Prostate gland (tissue), 2 donors: ENCODE measurements around the gene PKN3. TPM values are rescaled to one million over a fixed set of nuclear protein-coding genes. Genes with fewer than 3 reads are reported as not detected.

Source experiments
- DNase-seq: peaks from one replicate; pipeline ENCODE4 v3.0.0-alpha.2; 2019; ENCODE audit warnings: low spot score
- H3K27ac ChIP-seq, 2 donors: fragments of 200-600 bp; sonication (generic); 2 replicates each; pipeline ENCODE4 v1.5.1; 2017 to 2019
- H3K27me3 ChIP-seq: fragments of 200-600 bp; sonication (generic); replicated peaks from 2 replicates; pipeline ENCODE4 v1.5.1; 2019; ENCODE audit not compliant: insufficient read depth
- H3K36me3 ChIP-seq, 2 donors: fragments of 200-600 bp; sonication (generic); 1 replicate in 1 of 2; 2 replicates in 1 of 2; pipeline versions ENCODE4 v1.5.1 to v1.8.1; 2017 to 2019
- H3K4me1 ChIP-seq: fragments of 200-600 bp; sonication (generic); replicated peaks from 2 replicates; pipeline ENCODE4 v1.5.1; 2019
- H3K4me3 ChIP-seq, 2 donors: fragments of 200-600 bp; sonication (generic); 2 replicates each; pipeline ENCODE4 v1.5.1; 2017 to 2019
- H3K9me3 ChIP-seq: fragments of 200-600 bp; sonication (generic); 2 replicates; pipeline ENCODE4 v1.5.1; 2017
- POLR2A ChIP-seq: fragments of 450-650 bp; IDR thresholded peaks from one replicate; pipeline ENCODE4 v1.6.1; 2016; ENCODE audit warnings: antibody characterized with exemption, mild to moderate bottlenecking
- POLR2AphosphoS5 ChIP-seq: sonication (generic); formaldehyde crosslinking; IDR thresholded peaks from one replicate; pipeline ENCODE4 v1.6.1; 2017; ENCODE audit warnings: antibody characterized with exemption
- WGBS: methylation state at CpG from one replicate; pipeline ENCODE4 v1.1.5; 2018; 5-methylcytosine and 5-hydroxymethylcytosine counted together
- intact Hi-C: fragments of 100-400 bp; cut with DNase I; formaldehyde crosslinking; loops from one replicate; pipeline ENCODE4 v1.14.2; 2022
- small RNA-seq, 2 donors: library from RNA; depleted of rRNA; stranded (forward); fragments of <200 nt; gene quantifications; one replicate each; pipeline ENCODE3, GENCODE V24; 2016
- total RNA-seq, 2 donors: library from RNA; depleted of rRNA; stranded (reverse); fragments of >200 nt; gene quantifications; one replicate each; pipeline ENCODE4 v1.1.0, GENCODE V29; 2016
- TF ChIP-seq, protein P1 (sequence below), 4 experiments: fragments of 200-600 bp in 2 of 4; fragments of 450-650 bp in 2 of 4; sonication (generic) in 2 of 4; IDR thresholded peaks; 1 replicate in 3 of 4; 2 replicates in 1 of 4; pipeline ENCODE4 v1.5.1; 2016 to 2019; ENCODE audit warnings: antibody characterized with exemption in 4 of 4, mild to moderate bottlenecking in 2 of 4, moderate library complexity in 2 of 4

The PKN3 gene
- total RNA-seq, 2 donors from 2014 or later = 4.4 to 6.1 TPM

DNA sequence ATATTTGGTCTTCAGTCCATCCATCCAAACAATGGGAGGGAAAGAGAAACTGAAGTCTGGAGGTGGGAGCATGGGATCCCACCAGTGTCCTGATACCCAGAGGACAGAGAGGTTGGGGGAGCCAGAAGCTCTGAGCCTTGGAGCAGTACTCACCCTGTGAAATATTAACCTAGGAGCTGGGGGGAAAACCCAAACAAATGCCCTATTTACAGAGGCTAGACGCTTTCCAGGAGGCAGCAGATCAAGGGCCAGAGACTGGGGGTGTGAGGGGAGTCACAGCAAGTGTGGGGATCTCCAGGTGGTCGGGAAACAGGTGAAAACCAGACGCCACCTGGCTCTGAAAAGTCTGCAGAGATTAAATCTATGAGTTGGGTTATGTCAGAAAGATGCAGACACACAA, 63.2 kb downstream of the PKN3 start:
- Histone ChIP-seq H3K9me3 (no peaks in the 10 kb centered on the region), H3K27me3 (no peaks in the 10 kb centered on the region), H3K27ac (no peak overlapping the region), H3K4me1 (peaks cover 5% of the 10 kb centered on the region), H3K4me3 (no peak overlapping the region), H3K36me3 (no peaks in the 10 kb centered on the region)
- intact Hi-C loops = no loop called here
- WGBS = 68% methylated on average over 3 of the region's 3 CpGs
- no peak for DNase-seq
- TF ChIP-seq POLR2AphosphoS5 (no peak), POLR2A (no peak)
- TF ChIP-seq, protein P1, sequence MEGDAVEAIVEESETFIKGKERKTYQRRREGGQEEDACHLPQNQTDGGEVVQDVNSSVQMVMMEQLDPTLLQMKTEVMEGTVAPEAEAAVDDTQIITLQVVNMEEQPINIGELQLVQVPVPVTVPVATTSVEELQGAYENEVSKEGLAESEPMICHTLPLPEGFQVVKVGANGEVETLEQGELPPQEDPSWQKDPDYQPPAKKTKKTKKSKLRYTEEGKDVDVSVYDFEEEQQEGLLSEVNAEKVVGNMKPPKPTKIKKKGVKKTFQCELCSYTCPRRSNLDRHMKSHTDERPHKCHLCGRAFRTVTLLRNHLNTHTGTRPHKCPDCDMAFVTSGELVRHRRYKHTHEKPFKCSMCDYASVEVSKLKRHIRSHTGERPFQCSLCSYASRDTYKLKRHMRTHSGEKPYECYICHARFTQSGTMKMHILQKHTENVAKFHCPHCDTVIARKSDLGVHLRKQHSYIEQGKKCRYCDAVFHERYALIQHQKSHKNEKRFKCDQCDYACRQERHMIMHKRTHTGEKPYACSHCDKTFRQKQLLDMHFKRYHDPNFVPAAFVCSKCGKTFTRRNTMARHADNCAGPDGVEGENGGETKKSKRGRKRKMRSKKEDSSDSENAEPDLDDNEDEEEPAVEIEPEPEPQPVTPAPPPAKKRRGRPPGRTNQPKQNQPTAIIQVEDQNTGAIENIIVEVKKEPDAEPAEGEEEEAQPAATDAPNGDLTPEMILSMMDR (IDR thresholded peaks at IDR 0.05) = no peak

DNA sequence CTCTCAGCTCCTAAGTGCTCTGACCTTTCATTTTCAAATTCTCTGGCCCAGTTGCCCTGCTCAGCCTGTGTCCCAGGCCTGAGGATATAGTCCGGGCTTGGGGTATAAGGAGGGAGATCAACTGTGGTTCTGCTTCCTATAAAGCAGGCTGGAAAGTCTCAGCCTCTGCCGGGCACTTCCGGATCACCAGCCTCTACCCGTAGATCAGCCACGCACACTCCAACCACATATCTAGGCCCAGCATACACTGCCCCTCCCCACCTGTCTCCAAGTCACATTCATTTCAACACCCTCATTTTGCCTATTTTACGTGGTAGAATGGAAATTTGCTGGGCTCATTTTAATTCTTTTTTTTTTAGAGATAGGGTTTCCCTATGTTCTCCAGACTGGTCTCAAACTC, 66.3 kb downstream of the PKN3 start:
- DNase-seq = no peak
- no peaks in the 10 kb centered on the region for H3K27me3 ChIP-seq
- intact Hi-C loops = no loop called here
- 84% methylated on average over 6 of the region's 6 CpGs for WGBS
- no peak overlapping the region for H3K4me3 ChIP-seq
- H3K27ac ChIP-seq = no peak overlapping the region
- no peaks in the 10 kb centered on the region for H3K9me3 ChIP-seq
- peaks cover 5% of the 10 kb centered on the region for H3K4me1 ChIP-seq
- no peaks in the 10 kb centered on the region for H3K36me3 ChIP-seq
- TF ChIP-seq POLR2A (no peak), POLR2AphosphoS5 (no peak)
- TF ChIP-seq, protein P1 (IDR thresholded peaks at IDR 0.05) = no peak

Small RNA genes lying within 50 kb of the gene (small RNA-seq; reads per million reads assigned to genes)
- gene RF00017 (0 reads per million in 2 donors), gene RN7SL560P (0 reads per million in 2 donors)

Other genes starting within 250 kb of the PKN3 start
- gene ODF2, start 246.5 kb upstream of the PKN3 start, total RNA-seq = 10 to 100 TPM; 27.0 to 65.8 TPM
- gene GLE1, start 197.8 kb upstream of the PKN3 start, total RNA-seq = 10 to 100 TPM; 31.5 to 34.2 TPM
- gene SPTAN1, start 149.9 kb upstream of the PKN3 start, total RNA-seq = 100 to 1,000 TPM; 130 to 472 TPM
- gene DYNC2I2, start 45.7 kb upstream of the PKN3 start, total RNA-seq = 10 to 100 TPM; 66.1 to 80.1 TPM
- 100 to 1,000 TPM; 138 to 150 TPM for gene SET, start 13.3 kb upstream of the PKN3 start, total RNA-seq
- gene ZDHHC12, start 21.6 kb downstream of the PKN3 start, total RNA-seq = 100 to 1,000 TPM in 1 of 2 donors, 10 to 100 TPM in 1; 66.2 to 123 TPM
- gene ZER1, start 69.4 kb downstream of the PKN3 start, total RNA-seq = 100 to 1,000 TPM in 1 of 2 donors, 10 to 100 TPM in 1; 86.6 to 122 TPM
- 10 to 100 TPM; 23.5 to 29.4 TPM for gene TBC1D13, start 84.8 kb downstream of the PKN3 start, total RNA-seq
- gene ENDOG, start 116.0 kb downstream of the PKN3 start, total RNA-seq = 10 to 100 TPM; 29.9 to 87.2 TPM
- gene SPOUT1, start 127.3 kb downstream of the PKN3 start, total RNA-seq = 10 to 100 TPM; 45.8 to 47.5 TPM
- gene KYAT1, start 179.4 kb downstream of the PKN3 start, total RNA-seq = 10 to 100 TPM; 13.1 to 24.1 TPM
- 10 to 100 TPM; 78.2 to 78.8 TPM for gene LRRC8A, start 179.6 kb downstream of the PKN3 start, total RNA-seq
- gene PHYHD1, start 218.5 kb downstream of the PKN3 start, total RNA-seq = 10 to 100 TPM; 36.4 to 50.9 TPM
- gene DOLK, start 245.1 kb downstream of the PKN3 start, total RNA-seq = 10 to 100 TPM; 26.6 to 27.3 TPM
- gene NUP188, start 245.2 kb downstream of the PKN3 start, total RNA-seq = 10 to 100 TPM; 34.6 to 88.6 TPM